Activated T-helper 1 cell treated with anti-CD3 and anti-CD28 coated beads, Interleukin-2, amount 50 U/mL, for 16 hours (primary cell): ENCODE results near the gene OR6P1.

Experiments
- DNase-seq, 2 donors: peaks; one replicate each; pipeline ENCODE4 v3.0.0-alpha.2; 2020; ENCODE audit warnings: low read depth in 1 of 2, low spot score in 1 of 2

Gene OR6P1

DNA sequence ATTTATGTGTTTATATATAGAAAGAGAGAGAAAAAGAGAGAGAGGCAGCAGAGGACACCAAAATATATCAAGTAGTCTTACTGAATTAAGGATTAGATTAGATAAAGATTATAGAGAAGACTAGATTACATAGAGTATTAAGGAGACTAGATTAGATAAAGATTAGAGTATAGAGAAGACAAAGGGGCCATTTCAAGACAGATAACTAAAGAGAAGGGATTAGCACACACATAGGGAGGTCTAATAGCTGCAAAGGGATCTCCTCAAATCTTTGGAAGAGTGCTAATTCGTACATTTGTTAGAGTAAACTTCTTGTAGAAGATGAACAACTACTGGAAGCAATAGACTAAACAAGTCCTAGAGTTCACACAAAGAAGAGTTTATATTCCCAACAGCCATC lies 50.4 kb downstream of the OR6P1 start:
- no peak for DNase-seq

DNA sequence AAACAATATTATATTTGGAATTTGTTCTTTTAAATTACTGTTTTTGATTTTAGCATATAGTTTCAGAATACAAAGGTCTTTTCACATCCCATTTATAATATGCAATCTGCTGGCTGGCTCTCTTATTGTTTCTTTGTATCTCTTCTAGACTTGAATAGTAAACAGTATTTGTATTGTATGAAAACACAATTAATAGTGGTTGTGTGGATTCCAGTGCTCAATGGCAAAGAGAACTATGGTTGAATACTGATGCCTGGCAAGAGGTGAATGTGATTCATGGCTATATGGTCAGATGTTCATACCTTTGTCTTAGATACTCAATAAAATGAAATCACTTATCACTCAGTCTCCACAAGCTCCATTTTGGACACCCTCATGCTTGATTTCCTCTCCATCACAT lies 53.4 kb downstream of the OR6P1 start:
- DNase-seq: no peak
